NB4 (cell line): ENCODE measurements around the gene ANAPC7.
"Not testable (repeated sequence)": the region's sequence is repeated elsewhere in the genome, so short reads cannot be mapped to it uniquely, and the experiment has no call there.

Source experiments
- DNase-seq: peaks from one replicate; pipeline ENCODE4 v3.0.0; 2010; ENCODE audit warnings: low read depth
- H3K4me3 ChIP-seq: one replicate; pipeline ENCODE4 v1.5.1; 2011; ENCODE audit warnings: mild to moderate bottlenecking, low read depth, low read length, moderate library complexity
- CTCF ChIP-seq: IDR thresholded peaks from one replicate; pipeline ENCODE4 v1.5.1; 2012; ENCODE audit warnings: low read depth, low read length
- MAX ChIP-seq: IDR thresholded peaks from 2 replicates; pipeline ENCODE4 v1.6.1; 2011; ENCODE audit warnings: low read depth, low read length
- MYC ChIP-seq: IDR thresholded peaks from 2 replicates; pipeline ENCODE4 v1.6.1; 2011; ENCODE audit warnings: low read depth, low read length
- POLR2A ChIP-seq: IDR thresholded peaks from 2 replicates; pipeline ENCODE4 v1.6.1; 2011; ENCODE audit warnings: mild to moderate bottlenecking; ENCODE audit not compliant: insufficient read length; ENCODE audit errors: extremely low read depth

ANAPC7 gene

GRCh38 chr12:110367181-110367864, 36.2 kb downstream of the ANAPC7 start:
- no peak overlapping the region for H3K4me3 ChIP-seq
- no peak for TF ChIP-seq CTCF
- no peak for TF ChIP-seq MYC
- TF ChIP-seq POLR2A, result no peak
- TF ChIP-seq MAX, result no peak
- DNase-seq, result no peak

- no peak overlapping the region for H3K4me3 ChIP-seq
- peak; percentile 77 for DNase-seq
These were observed 37.0 kb downstream of the ANAPC7 start for GRCh38 chr12:110366321-110367142.

GRCh38 chr12:110365489-110366320, 37.8 kb downstream of the ANAPC7 start:
- no peak for DNase-seq
- no peak overlapping the region for H3K4me3 ChIP-seq
- TF ChIP-seq MAX (0 out of 2 replicates have a peak, but pooled peaks have one; percentile 8), MYC (no peak)

More at GRCh38 chr12:110366321-110367142, 37.0 kb downstream of the ANAPC7 start:
- TF ChIP-seq POLR2A, result no peak
- TF ChIP-seq CTCF, result no peak
- TF ChIP-seq MAX, result no peak
- TF ChIP-seq MYC, result no peak

DNA sequence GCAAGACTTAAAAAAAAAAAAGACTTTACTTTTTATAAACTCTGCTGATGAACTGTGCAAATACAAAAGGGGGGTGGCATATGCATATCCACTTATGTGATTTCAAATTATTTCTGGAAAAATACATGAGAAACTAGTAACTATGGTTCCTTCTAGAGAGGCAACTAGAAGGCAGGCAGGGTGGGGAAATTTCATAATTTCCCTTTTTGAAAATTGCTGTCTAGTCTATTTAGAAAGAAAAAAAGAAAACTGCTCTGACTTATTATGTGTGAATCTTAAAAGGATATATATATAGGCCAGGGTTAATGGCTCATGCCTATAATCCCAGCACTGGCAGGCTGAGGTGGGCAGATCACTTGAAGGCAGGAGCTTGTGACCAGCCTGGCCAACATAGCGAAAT, 42.3 kb downstream of the ANAPC7 start:
- no peak for DNase-seq
- H3K4me3 ChIP-seq, result no peak overlapping the region
- TF ChIP-seq MAX (no peak), CTCF (no peak), POLR2A (no peak), MYC (no peak)

GRCh38 chr12:110358384-110359097, 45.0 kb downstream of the ANAPC7 start:
- not testable (repeated sequence) for H3K4me3 ChIP-seq
- peak; percentile 43 for DNase-seq

DNA sequence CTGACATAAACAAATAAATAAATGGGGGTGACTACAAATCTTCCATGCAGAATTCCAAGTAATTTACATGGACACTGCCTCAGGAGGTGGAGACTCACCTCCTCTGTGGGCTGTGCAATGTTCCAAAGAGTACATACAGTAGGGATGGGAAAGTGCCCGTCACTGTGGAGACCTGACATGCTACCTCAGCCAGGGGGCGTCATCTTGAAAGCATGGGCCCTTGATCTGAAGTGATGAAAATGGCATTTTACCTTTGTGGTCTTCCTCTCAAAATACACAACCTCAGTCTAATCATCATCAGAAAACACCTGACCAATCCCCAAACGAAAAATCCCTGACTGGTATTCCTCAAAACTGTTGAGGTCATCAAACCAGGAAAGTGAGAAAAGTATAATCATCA, 48.4 kb downstream of the ANAPC7 start:
- TF ChIP-seq CTCF (peak; percentile 88), MAX (no peak)
- DNase-seq, result peak; percentile 62
- no peak overlapping the region for H3K4me3 ChIP-seq
